ENCODE results near the gene DOCK2.

GRCh38 chr5:170126061-170126460, 489.0 kb downstream of the DOCK2 start:
- TF ChIP-seq CTCF (IDR thresholded peaks at IDR 0.05) (no peak), POLR2A (IDR thresholded peaks at IDR 0.05) (no peak)

Data from lower leg skin (tissue), 3 donors.